Thoracic aorta (tissue), 2 donors: Measurements from ENCODE around the gene RNPEPL1. TPM values are rescaled to one million over a fixed set of nuclear protein-coding genes. Genes with fewer than 3 reads are reported as not detected.

Source experiments
- ATAC-seq: fragments of 150-250 bp; one replicate; pipeline ENCODE4 v1.8.0; 2017; ENCODE audit warnings: low read depth; ENCODE audit not compliant: insufficient number of reproducible peaks, low FRiP score
- DNase-seq: peaks from one replicate; pipeline ENCODE4 v3.0.0-alpha.2; 2020; ENCODE audit warnings: low spot score
- H3K27ac ChIP-seq, 2 donors: fragments of 200-600 bp; sonication (generic); 1 replicate in 1 of 2; 2 replicates in 1 of 2; pipeline ENCODE4 v1.5.1; 2016; ENCODE audit warnings: mild to moderate bottlenecking in 2 of 2, moderate library complexity in 2 of 2
- H3K27me3 ChIP-seq: fragments of 200-600 bp; sonication (generic); replicated peaks from 2 replicates; pipeline ENCODE4 v1.6.0; 2016; ENCODE audit warnings: mild to moderate bottlenecking; ENCODE audit not compliant: insufficient read depth
- H3K36me3 ChIP-seq: fragments of 200-600 bp; sonication (generic); one replicate; pipeline ENCODE4 v1.5.1; 2016
- H3K4me1 ChIP-seq, 2 donors: fragments of 200-600 bp; sonication (generic); 1 replicate in 1 of 2; 2 replicates in 1 of 2; pipeline versions ENCODE4 v1.5.1 to v1.6.0; 2016; ENCODE audit warnings: low read depth in 2 of 2, mild to moderate bottlenecking in 1 of 2; ENCODE audit not compliant: control insufficient read depth in 1 of 2
- H3K4me3 ChIP-seq: fragments of 200-600 bp; sonication (generic); 2 replicates; pipeline ENCODE4 v1.5.1; 2016; ENCODE audit warnings: mild to moderate bottlenecking
- H3K9me3 ChIP-seq: fragments of 200-600 bp; sonication (generic); 2 replicates; pipeline ENCODE4 v1.5.1; 2016
- total RNA-seq, 2 donors: library from RNA; depleted of rRNA; stranded (reverse); fragments of >200 nt; gene quantifications; one replicate each; pipeline versions ENCODE4 v1.1.0 to v1.2.3, GENCODE V29; 2016
- TF ChIP-seq, protein P1 (sequence below): fragments of 200-600 bp; sonication (generic); IDR thresholded peaks from one replicate; pipeline ENCODE4 v1.5.1; 2019; ENCODE audit warnings: antibody characterized with exemption

RNPEPL1 gene
- total RNA-seq, 2 donors from 2014 or later: 71.1 to 101 TPM

DNA sequence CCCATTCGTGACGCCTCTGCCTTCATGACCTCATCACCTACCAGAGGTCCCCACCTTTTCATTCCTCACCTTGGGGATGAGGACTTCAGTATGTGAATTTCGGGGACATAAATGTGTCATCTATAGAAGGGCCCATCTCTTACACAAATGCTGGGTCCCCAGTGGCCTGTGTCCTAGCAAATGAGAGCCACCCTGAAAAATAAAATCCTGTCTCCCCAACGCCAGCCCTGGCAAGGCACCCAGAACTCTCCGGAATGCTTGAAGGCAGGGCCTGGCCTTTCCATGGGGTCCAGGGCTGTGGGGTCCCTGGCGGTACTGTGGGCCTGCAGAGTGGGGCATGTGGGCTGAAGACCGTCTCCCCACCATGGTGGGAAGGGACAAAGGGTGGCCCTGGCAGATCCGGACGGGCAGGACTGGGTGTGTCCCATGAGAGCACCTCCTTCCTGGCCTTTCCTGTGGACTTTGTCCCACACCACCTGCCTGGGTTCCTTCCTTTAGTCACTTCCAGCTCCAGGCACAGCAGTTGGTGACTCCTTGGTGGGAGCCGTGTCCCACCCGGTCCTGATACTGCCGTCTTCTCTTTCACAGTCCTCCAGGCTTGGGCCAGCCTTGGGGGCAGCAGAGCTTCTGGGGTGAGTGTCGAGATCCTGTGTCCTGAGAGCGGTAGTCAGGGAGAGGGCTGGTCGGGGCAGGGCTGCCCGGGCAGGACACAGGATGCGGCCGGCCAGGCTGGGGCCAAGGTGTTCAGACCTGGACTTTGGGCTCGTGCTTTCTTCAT, 36.8 kb downstream of the RNPEPL1 start:
- H3K36me3 ChIP-seq: no peaks in the 10 kb centered on the region
- DNase-seq (no peak), ATAC-seq (no peak)
- no peaks in the 10 kb centered on the region for H3K4me1 ChIP-seq
- no peaks in the 10 kb centered on the region for H3K27me3 ChIP-seq
- H3K9me3 ChIP-seq: no peaks in the 10 kb centered on the region
- no peak overlapping the region for H3K27ac ChIP-seq
- H3K4me3 ChIP-seq: no peak overlapping the region
- TF ChIP-seq, protein P1, sequence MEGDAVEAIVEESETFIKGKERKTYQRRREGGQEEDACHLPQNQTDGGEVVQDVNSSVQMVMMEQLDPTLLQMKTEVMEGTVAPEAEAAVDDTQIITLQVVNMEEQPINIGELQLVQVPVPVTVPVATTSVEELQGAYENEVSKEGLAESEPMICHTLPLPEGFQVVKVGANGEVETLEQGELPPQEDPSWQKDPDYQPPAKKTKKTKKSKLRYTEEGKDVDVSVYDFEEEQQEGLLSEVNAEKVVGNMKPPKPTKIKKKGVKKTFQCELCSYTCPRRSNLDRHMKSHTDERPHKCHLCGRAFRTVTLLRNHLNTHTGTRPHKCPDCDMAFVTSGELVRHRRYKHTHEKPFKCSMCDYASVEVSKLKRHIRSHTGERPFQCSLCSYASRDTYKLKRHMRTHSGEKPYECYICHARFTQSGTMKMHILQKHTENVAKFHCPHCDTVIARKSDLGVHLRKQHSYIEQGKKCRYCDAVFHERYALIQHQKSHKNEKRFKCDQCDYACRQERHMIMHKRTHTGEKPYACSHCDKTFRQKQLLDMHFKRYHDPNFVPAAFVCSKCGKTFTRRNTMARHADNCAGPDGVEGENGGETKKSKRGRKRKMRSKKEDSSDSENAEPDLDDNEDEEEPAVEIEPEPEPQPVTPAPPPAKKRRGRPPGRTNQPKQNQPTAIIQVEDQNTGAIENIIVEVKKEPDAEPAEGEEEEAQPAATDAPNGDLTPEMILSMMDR: no peak

DNA sequence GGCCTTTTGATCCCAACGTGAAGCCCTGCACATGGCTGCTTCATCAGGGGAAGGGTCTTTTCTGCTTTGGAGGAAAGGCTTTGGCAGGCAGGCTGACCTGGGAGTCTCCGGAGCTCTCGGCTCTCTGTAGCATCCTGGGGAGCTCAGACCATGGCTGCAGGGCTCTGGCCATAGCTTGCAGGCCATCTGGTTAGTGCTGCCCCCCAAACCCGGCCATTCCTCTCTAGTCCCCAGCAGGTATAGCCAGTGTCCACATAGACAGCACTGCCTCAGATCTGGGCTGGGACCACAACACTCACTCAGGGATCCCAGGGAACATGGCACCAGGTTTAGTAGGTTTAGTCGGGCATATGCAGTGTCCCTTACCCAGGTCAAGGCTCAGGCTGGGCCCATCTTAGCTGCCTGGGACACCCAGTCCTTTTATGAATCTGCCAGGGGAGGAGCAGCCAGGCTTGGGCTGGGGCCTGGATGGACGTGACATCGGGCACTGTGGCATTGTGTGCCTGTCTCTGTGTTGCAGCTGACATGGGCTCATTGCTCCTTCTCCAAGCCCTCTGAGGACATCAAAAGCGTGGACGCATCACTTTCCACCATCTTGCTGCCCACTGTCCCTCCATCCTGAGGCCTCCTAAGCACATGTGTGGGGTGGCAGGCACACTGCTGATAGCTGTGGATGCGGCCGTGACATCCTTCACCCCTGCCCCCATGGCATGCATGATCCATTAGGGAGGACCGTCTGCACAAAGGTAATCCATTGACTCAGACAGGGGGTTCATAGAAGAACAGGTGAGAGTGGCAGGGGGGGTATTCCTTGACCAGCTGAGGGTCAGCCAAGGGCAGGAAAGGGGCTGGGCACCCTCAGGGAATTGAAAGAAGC, 37.8 kb downstream of the RNPEPL1 start:
- TF ChIP-seq, protein P1: no peak
- DNase-seq (no peak), ATAC-seq (no peak)
- H3K4me1 ChIP-seq: no peaks in the 10 kb centered on the region
- no peaks in the 10 kb centered on the region for H3K27me3 ChIP-seq
- no peaks in the 10 kb centered on the region for H3K9me3 ChIP-seq
- H3K36me3 ChIP-seq: no peaks in the 10 kb centered on the region
- no peak overlapping the region for H3K27ac ChIP-seq
- H3K4me3 ChIP-seq: no peak overlapping the region

DNA sequence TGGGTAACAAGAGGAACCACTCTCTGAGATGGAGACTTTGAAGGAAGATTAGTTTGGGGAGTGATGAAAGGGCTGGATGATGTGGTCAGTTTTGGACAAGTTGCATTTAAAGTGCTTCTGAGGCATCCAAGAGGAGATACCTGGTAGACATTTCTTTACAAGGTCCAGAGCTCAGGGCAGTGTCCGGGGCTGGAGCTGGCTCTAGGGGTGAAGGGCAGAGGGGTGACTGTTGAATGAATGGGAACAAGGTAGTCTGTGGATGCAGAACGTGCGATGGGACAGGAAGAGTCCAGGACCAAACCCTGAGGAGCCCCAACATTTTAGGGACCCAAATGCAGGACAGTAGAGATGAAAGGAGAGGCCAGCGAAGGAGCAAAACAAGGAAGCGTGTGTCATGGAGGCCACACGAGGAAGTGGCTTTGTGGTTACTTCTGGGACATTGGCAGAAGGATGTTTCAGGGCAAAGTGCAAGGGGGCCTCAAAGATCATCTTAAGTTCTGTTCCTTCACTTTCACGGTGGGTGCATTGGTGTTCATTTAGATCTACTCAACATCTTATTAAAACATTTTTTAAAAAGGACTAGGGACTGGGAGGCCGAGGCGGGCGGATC, 43.4 kb downstream of the RNPEPL1 start:
- Histone ChIP-seq H3K27me3 (no peaks in the 10 kb centered on the region), H3K4me3 (no peak overlapping the region), H3K9me3 (no peaks in the 10 kb centered on the region), H3K36me3 (no peaks in the 10 kb centered on the region), H3K27ac (no peak overlapping the region), H3K4me1 (no peaks in the 10 kb centered on the region)
- DNase-seq (no peak), ATAC-seq (no peak)
- TF ChIP-seq, protein P1: no peak

DNA sequence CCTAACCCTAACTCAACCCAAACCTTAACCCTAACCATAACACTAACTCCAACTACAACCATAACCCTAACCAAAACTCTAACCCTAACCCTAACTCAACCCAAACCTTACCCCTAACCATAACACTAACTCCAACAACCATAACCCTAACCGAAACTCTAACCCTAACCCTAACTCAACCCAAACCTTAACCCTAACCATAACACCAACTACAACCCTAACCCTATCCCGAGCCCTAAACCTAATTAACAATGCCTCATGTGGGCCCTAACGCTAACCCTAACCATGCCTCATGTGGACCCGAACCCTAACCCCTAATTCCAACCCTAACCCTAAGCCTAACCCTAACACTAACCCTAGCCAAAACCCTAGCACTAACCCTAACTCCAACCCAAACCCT, 45.5 kb downstream of the RNPEPL1 start:
- no peak for ATAC-seq

More for the DNA sequence above, 45.5 kb downstream of the RNPEPL1 start:
- no peaks in the 10 kb centered on the region for H3K4me1 ChIP-seq
- H3K9me3 ChIP-seq: no peaks in the 10 kb centered on the region
- TF ChIP-seq, protein P1: no peak
- no peak for DNase-seq
- no peak overlapping the region for H3K4me3 ChIP-seq
- H3K27me3 ChIP-seq: no peaks in the 10 kb centered on the region
- no peaks in the 10 kb centered on the region for H3K36me3 ChIP-seq
- no peak overlapping the region for H3K27ac ChIP-seq
